H1 (cell line): Measurements from ENCODE around the gene MACROD2. TPM values are rescaled to one million over a fixed set of nuclear protein-coding genes. Genes with fewer than 3 reads are reported as not detected.

Source experiments
- CTCF ChIA-PET: fragments of 300-600 bp; sonication (Branson Sonifier 250); formaldehyde crosslinking; loops from one replicate; lab custom pipeline; 2021; ENCODE audit not compliant: partially characterized antibody; lab: Charles Lee
- POLR2A ChIA-PET: fragments of 300-600 bp; sonication (Branson Sonifier 250); formaldehyde crosslinking; loops from one replicate; lab custom pipeline; 2021; ENCODE audit warnings: inconsistent platforms; ENCODE audit not compliant: partially characterized antibody; lab: Charles Lee
- DNase-seq, 2 experiments: peaks; one replicate each; pipeline versions ENCODE4 v3.0.0 to v3.0.0-alpha.2; 2010 to 2022; ENCODE audit warnings: low spot score in 2 of 2, low read depth in 1 of 2, mixed read lengths in 1 of 2
- FAIRE-seq: peaks from 2 replicates; lab custom pipeline; 2011; peaks lifted over from hg19 to GRCh38; lab: Jason Lieb, UNC
- H2AFZ ChIP-seq: 2 replicates; pipeline ENCODE4 v1.8.1; 2012; ENCODE audit warnings: low read length, inconsistent platforms
- H2AK5ac ChIP-seq: 2 replicates; pipeline ENCODE4 v1.6.1; 2013; ENCODE audit warnings: low read depth, low read length
- H2BK120ac ChIP-seq: replicated peaks from 2 replicates; pipeline ENCODE3; 2013; ENCODE audit warnings: low read depth, low read length, inconsistent platforms
- H2BK12ac ChIP-seq: 2 replicates; pipeline ENCODE4 v1.6.1; 2013; ENCODE audit warnings: low read depth, low read length
- H2BK15ac ChIP-seq: 2 replicates; pipeline ENCODE4 v1.6.1; 2013; ENCODE audit warnings: low read length
- H2BK20ac ChIP-seq: 2 replicates; pipeline ENCODE4 v1.6.1; 2013; ENCODE audit warnings: low read length
- H2BK5ac ChIP-seq: 2 replicates; pipeline ENCODE4 v1.6.1; 2013; ENCODE audit warnings: low read depth, low read length
- H3K14ac ChIP-seq: 2 replicates; pipeline ENCODE4 v1.6.1; 2013; ENCODE audit warnings: inconsistent platforms; ENCODE audit not compliant: insufficient read length
- H3K18ac ChIP-seq: 2 replicates; pipeline ENCODE4 v1.6.1; 2013; ENCODE audit warnings: low read length; ENCODE audit errors: extremely low read depth
- H3K23ac ChIP-seq: 2 replicates; pipeline ENCODE4 v1.6.1; 2013; ENCODE audit warnings: inconsistent platforms; ENCODE audit not compliant: insufficient read length
- H3K23me2 ChIP-seq: 2 replicates; pipeline ENCODE4 v1.6.1; 2013; ENCODE audit warnings: low read depth, low read length
- H3K27ac ChIP-seq: 2 replicates; pipeline ENCODE4 v1.6.1; 2011; ENCODE audit warnings: low read depth, low read length, inconsistent platforms
- H3K27me3 ChIP-seq, 4 experiments: replicated peaks in 1 of 4; 1 replicate in 1 of 4; 2 replicates in 3 of 4; pipeline versions ENCODE4 v1.6.1 to v1.8.1; 2011 to 2013; ENCODE audit warnings: low read length in 3 of 4, mild to moderate bottlenecking in 3 of 4, inconsistent platforms in 2 of 4, mixed read lengths in 2 of 4, moderate library complexity in 1 of 4; ENCODE audit not compliant: control insufficient read depth in 3 of 4, insufficient read depth in 3 of 4; ENCODE audit errors: extremely low read depth in 1 of 4
- H3K36me3 ChIP-seq, 4 experiments: 2 replicates each; pipeline versions ENCODE4 v1.6.1 to v1.8.1; 2011 to 2013; ENCODE audit warnings: mild to moderate bottlenecking in 4 of 4, low read length in 3 of 4, moderate library complexity in 2 of 4, control low read depth in 1 of 4, inconsistent platforms in 1 of 4; ENCODE audit not compliant: insufficient read depth in 4 of 4, control insufficient read depth in 2 of 4
- H3K4ac ChIP-seq: replicated peaks from 2 replicates; pipeline ENCODE3; 2013; ENCODE audit warnings: low read length, low read depth, mixed read lengths, inconsistent platforms; ENCODE audit not compliant: insufficient read length
- H3K4me1 ChIP-seq, 4 experiments: replicated peaks in 1 of 4; 1 replicate in 1 of 4; 2 replicates in 3 of 4; pipeline versions ENCODE4 v1.6.1 to v1.8.1; 2011 to 2013; ENCODE audit warnings: low read length in 3 of 4, inconsistent platforms in 2 of 4, mixed read lengths in 1 of 4; ENCODE audit not compliant: insufficient read depth in 4 of 4, control insufficient read depth in 3 of 4
- H3K4me2 ChIP-seq, 2 experiments: 2 replicates each; pipeline versions ENCODE4 v1.6.1 to v1.8.1; 2011 to 2013; ENCODE audit warnings: low read depth in 2 of 2, low read length in 2 of 2, control low read depth in 1 of 2, inconsistent platforms in 1 of 2, mild to moderate bottlenecking in 1 of 2; ENCODE audit not compliant: insufficient read depth in 1 of 2
- H3K4me3 ChIP-seq, 4 experiments: fragments of 200-600, 300-600 bp in 1 of 4; sonication (generic), shearing (Covaris generic), sonication (Bioruptor Twin) in 1 of 4; 2 replicates each; pipeline versions ENCODE4 v1.5.1 to v1.8.1; 2011 to 2016; ENCODE audit warnings: low read length in 4 of 4, low read depth in 3 of 4, control low read depth in 2 of 4, inconsistent platforms in 2 of 4, mild to moderate bottlenecking in 2 of 4, mixed read lengths in 1 of 4, moderate library complexity in 1 of 4; ENCODE audit not compliant: insufficient read depth in 2 of 4; ENCODE audit errors: extremely low read depth in 1 of 4
- H3K56ac ChIP-seq: replicated peaks from 2 replicates; pipeline ENCODE3; 2013; ENCODE audit warnings: low read depth, mild to moderate bottlenecking, mixed read lengths, low read length, inconsistent platforms; ENCODE audit not compliant: insufficient read length
- H3K79me1 ChIP-seq: 2 replicates; pipeline ENCODE4 v1.6.1; 2013; ENCODE audit warnings: low read depth, low read length, control low read depth
- H3K79me2 ChIP-seq, 2 experiments: 2 replicates each; pipeline versions ENCODE4 v1.6.1 to v1.8.1; 2012 to 2013; ENCODE audit warnings: low read length in 2 of 2, mild to moderate bottlenecking in 2 of 2, inconsistent platforms in 1 of 2; ENCODE audit not compliant: insufficient read depth in 2 of 2, control insufficient read depth in 1 of 2
- H3K9ac ChIP-seq, 4 experiments: replicated peaks in 1 of 4; 1 replicate in 1 of 4; 2 replicates in 3 of 4; pipeline versions ENCODE4 v1.6.1 to v1.8.1; 2011 to 2013; ENCODE audit warnings: low read depth in 3 of 4, low read length in 3 of 4, control low read depth in 2 of 4, mild to moderate bottlenecking in 2 of 4, moderate library complexity in 2 of 4, inconsistent platforms in 1 of 4; ENCODE audit errors: extremely low read depth in 1 of 4
- H3K9me3 ChIP-seq, 2 experiments: 2 replicates each; pipeline versions ENCODE4 v1.6.1 to v1.8.1; 2012 to 2013; ENCODE audit warnings: mild to moderate bottlenecking in 2 of 2, moderate library complexity in 2 of 2, control low read depth in 1 of 2, inconsistent platforms in 1 of 2, low read depth in 1 of 2, low read length in 1 of 2, mixed read lengths in 1 of 2; ENCODE audit not compliant: insufficient read depth in 2 of 2
- H4K20me1 ChIP-seq, 2 experiments: replicated peaks in 1 of 2; 2 replicates each; pipeline versions ENCODE3 to v1.8.1; 2011 to 2013; ENCODE audit warnings: inconsistent platforms in 2 of 2, low read length in 2 of 2, mild to moderate bottlenecking in 1 of 2; ENCODE audit not compliant: insufficient read depth in 2 of 2, control insufficient read depth in 1 of 2
- H4K5ac ChIP-seq: 2 replicates; pipeline ENCODE4 v1.6.1; 2013; ENCODE audit warnings: low read length, low read depth, mixed read lengths, inconsistent platforms; ENCODE audit not compliant: insufficient read length
- H4K8ac ChIP-seq: 2 replicates; pipeline ENCODE4 v1.8.0; 2013; ENCODE audit warnings: mild to moderate bottlenecking, moderate library complexity, low read length, inconsistent platforms; ENCODE audit not compliant: insufficient read depth; ENCODE audit errors: extremely low read depth
- H4K91ac ChIP-seq: replicated peaks from 2 replicates; pipeline ENCODE3; 2013; ENCODE audit warnings: low read length, mixed read lengths, inconsistent platforms; ENCODE audit not compliant: insufficient read length
- ASH2L ChIP-seq: fragments of 200-600, 300-600 bp; sonication (generic); IDR thresholded peaks from one replicate; pipeline ENCODE4 v1.7.1; 2017; ENCODE audit warnings: low read length
- CEBPB ChIP-seq: IDR thresholded peaks from 2 replicates; pipeline ENCODE4 v1.6.1; 2012; ENCODE audit warnings: low read depth, low read length
- CTCF ChIP-seq, 3 experiments: IDR thresholded peaks; 1 replicate in 2 of 3; 2 replicates in 1 of 3; pipeline versions ENCODE4 v1.5.1 to v1.6.1; 2011; ENCODE audit warnings: low read length in 3 of 3, mild to moderate bottlenecking in 3 of 3, inconsistent platforms in 2 of 3, low read depth in 1 of 3, moderate library complexity in 1 of 3; ENCODE audit not compliant: insufficient read depth in 1 of 3; ENCODE audit errors: control extremely low read depth in 1 of 3
- EGR1 ChIP-seq: IDR thresholded peaks from 2 replicates; pipeline ENCODE4 v1.6.1; 2011; ENCODE audit warnings: low read depth, low read length, borderline replicate concordance
- PHF8 ChIP-seq: fragments of 200-600 bp; sonication (generic); conservative IDR thresholded peaks from 2 replicates; pipeline ENCODE4 v1.7.1; 2012; ENCODE audit warnings: low read depth, mild to moderate bottlenecking, inconsistent platforms, low read length, moderate library complexity
- TBP ChIP-seq: IDR thresholded peaks from 2 replicates; pipeline ENCODE4 v1.6.1; 2011; ENCODE audit warnings: low read depth, low read length, improper control_type of control experiment
- WGBS, 2 experiments: shearing (Covaris generic) in 1 of 2; methylation state at CpG; one replicate each; pipeline versions ENCODE4 v1.1.6 to v1.1.7; 2013 to 2015; ENCODE audit warnings: low lambda C conversion rate in 2 of 2, mixed read lengths in 2 of 2, inconsistent platforms in 1 of 2, low coverage in 1 of 2, missing lambda C conversion rate in 1 of 2; ENCODE audit not compliant: insufficient replicate concordance in 2 of 2, insufficient coverage in 1 of 2, insufficient read length in 1 of 2; ENCODE audit errors: extremely low coverage in 1 of 2, missing lambda C conversion rate in 1 of 2; 5-methylcytosine and 5-hydroxymethylcytosine counted together
- polyA plus RNA-seq, 7 experiments: library from polyadenylated mRNA; depleted of rRNA in 3 of 7; stranded (reverse) in 5 of 7; unstranded in 2 of 7; fragments of >200 nt in 5 of 7; fragments of 200-250 nt in 2 of 7; gene quantifications; 1 replicate in 5 of 7; 2 replicates in 1 of 7; 4 replicates in 1 of 7; pipeline versions ENCODE4 v1.2.1 to v1.2.3, GENCODE V29; 2011 to 2013; ENCODE audit warnings: missing spikeins in 2 of 7, mixed read lengths in 2 of 7
- total RNA-seq: library from RNA; stranded (reverse); fragmentation: NEBNext Ultra II Directional; extraction: Animal tissue kit (Norgen Biotek cat#: 25700); gene quantifications from 2 replicates; pipeline ENCODE4 v1.2.1, GENCODE V29; 2021

The MACROD2 gene
- total and polyA plus RNA-seq, 2 of the 8 experiments (the other 6 are each of a cell fraction or from before 2014, with no cell fraction given) = 0.70 to 3.9 TPM

GRCh38 chr20:14879839-14880238 lies 884.5 kb downstream of the MACROD2 start:
- ChIA-PET POLR2A (no interaction called here), CTCF (no interaction called here)
- Histone ChIP-seq H3K23me2 (no peaks in the 10 kb centered on the region), H3K23ac (no peak overlapping the region), H3K36me3 (no peaks in the 10 kb centered on the region), H4K8ac (no peak overlapping the region), H3K79me1 (no peaks in the 10 kb centered on the region), H4K20me1 (no peaks in the 10 kb centered on the region), H4K5ac (no peak overlapping the region), H3K27me3 (no peaks in the 10 kb centered on the region), H3K9ac (no peak overlapping the region), H3K79me2 (no peaks in the 10 kb centered on the region), H3K14ac (no peak overlapping the region), H2BK15ac (no peak overlapping the region), H2BK5ac (no peak overlapping the region), H3K9me3 (no peaks in the 10 kb centered on the region), H2AK5ac (no peak overlapping the region), H3K4ac (no peak overlapping the region), H4K91ac (no peak overlapping the region), H3K18ac (no peak overlapping the region), H3K56ac (no peak overlapping the region), H3K27ac (no peak overlapping the region), H3K4me1 (no peaks in the 10 kb centered on the region), H2BK20ac (no peak overlapping the region), H2AFZ (no peak overlapping the region), H2BK120ac (no peak overlapping the region), H3K4me3 (no peak overlapping the region), H2BK12ac (no peak overlapping the region), H3K4me2 (no peak overlapping the region)
- TF ChIP-seq CEBPB (no peak), CTCF (IDR thresholded peaks at IDR 0.05; ENCODE audit: control extremely low read depth in 1 of 3, insufficient read depth in 1 of 3, low read depth in 1 of 3, low read length in 3 of 3) (no peak), EGR1 (no peak), PHF8 (no peak), TBP (no peak), ASH2L (no peak)
- no peak for FAIRE-seq
- DNase-seq = no peak
- 89% methylated on average over 5 of the region's 5 CpGs; no CpG with 5 or more reads in 1 of the 2 experiments for WGBS, 2 experiments
